ENCODE results near the gene EHMT1.

EHMT1 gene

DNA sequence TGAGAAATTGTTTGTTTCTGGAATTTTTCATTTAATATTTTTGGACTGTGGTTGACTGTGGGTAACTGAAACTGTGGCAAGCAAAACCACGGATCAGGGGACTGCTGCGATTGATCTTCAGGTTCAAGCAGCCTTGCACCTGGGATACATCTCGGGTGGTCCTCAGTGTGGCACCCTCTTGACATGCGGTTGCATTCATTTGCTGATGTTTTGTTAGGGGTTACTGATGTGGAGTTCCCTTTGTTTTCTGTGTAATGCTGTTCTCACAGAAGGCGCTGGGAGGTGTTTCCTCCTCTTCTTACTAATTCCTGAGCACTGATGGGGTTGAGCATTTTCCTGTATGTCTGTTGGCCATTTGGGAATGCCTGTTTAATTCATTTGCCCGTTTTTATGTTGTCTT lies 60.4 kb downstream of the EHMT1 start (continued):
- TF ChIP-seq, protein P1, sequence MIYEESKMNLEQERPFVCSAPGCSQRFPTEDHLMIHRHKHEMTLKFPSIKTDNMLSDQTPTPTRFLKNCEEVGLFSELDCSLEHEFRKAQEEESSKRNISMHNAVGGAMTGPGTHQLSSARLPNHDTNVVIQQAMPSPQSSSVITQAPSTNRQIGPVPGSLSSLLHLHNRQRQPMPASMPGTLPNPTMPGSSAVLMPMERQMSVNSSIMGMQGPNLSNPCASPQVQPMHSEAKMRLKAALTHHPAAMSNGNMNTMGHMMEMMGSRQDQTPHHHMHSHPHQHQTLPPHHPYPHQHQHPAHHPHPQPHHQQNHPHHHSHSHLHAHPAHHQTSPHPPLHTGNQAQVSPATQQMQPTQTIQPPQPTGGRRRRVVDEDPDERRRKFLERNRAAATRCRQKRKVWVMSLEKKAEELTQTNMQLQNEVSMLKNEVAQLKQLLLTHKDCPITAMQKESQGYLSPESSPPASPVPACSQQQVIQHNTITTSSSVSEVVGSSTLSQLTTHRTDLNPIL (CRISPR knock-in tag; IDR thresholded peaks at IDR 0.05; ENCODE audit: low read depth): no peak
- TF ChIP-seq SNAI2 (CRISPR knock-in tag; IDR thresholded peaks at IDR 0.05) (no peak), ESRRG (CRISPR knock-in tag; IDR thresholded peaks at IDR 0.05) (no peak), GLIS3 (CRISPR knock-in tag; IDR thresholded peaks at IDR 0.05) (no peak), OSR1 (CRISPR knock-in tag; IDR thresholded peaks at IDR 0.05) (no peak), CSDC2 (CRISPR knock-in tag; IDR thresholded peaks at IDR 0.05) (no peak)
- TF ChIP-seq, protein P2, sequence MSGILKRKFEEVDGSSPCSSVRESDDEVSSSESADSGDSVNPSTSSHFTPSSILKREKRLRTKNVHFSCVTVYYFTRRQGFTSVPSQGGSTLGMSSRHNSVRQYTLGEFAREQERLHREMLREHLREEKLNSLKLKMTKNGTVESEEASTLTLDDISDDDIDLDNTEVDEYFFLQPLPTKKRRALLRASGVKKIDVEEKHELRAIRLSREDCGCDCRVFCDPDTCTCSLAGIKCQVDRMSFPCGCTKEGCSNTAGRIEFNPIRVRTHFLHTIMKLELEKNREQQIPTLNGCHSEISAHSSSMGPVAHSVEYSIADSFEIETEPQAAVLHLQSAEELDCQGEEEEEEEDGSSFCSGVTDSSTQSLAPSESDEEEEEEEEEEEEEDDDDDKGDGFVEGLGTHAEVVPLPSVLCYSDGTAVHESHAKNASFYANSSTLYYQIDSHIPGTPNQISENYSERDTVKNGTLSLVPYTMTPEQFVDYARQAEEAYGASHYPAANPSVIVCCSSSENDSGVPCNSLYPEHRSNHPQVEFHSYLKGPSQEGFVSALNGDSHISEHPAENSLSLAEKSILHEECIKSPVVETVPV (CRISPR knock-in tag; IDR thresholded peaks at IDR 0.05): no peak

DNA sequence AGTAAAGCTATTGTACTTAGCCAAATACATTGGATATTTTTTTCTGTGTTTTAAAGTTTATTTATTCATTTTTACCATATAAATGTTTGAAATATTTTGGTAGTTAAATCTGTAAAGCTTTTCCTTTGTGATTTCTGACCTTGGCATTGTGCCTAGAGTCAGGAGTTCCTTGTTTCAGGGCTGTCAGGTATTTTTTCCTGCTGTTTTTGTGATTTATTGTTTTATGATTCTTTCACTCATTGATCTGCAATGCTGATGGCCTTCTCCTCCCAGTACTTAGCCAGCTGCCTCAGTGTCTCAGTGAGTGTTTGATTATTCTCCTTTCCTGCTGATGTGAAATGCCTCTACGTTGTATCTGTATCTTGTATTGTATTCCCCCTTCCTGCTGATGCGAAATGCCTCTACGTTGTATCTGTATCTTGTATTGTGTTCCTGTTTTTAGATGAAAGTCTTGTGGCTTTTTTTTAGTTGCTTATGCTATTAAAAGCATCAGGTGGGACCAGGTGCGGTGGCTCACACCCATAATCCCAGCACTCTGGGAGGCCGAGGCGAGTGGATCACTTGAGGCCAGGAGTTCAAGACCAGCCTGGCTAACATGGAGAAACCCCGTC lies 61.0 kb downstream of the EHMT1 start:
- ATAC-seq: no peak
- TF ChIP-seq TOX (CRISPR knock-in tag; IDR thresholded peaks at IDR 0.05; ENCODE audit: borderline replicate concordance) (no peak), ZFP3 (CRISPR knock-in tag; IDR thresholded peaks at IDR 0.05) (no peak), ZC3H10 (CRISPR knock-in tag; IDR thresholded peaks at IDR 0.05) (no peak), CSDC2 (CRISPR knock-in tag; IDR thresholded peaks at IDR 0.05) (no peak), SNAI2 (CRISPR knock-in tag; IDR thresholded peaks at IDR 0.05) (no peak), ESRRG (CRISPR knock-in tag; IDR thresholded peaks at IDR 0.05) (no peak), BACH2 (CRISPR knock-in tag; IDR thresholded peaks at IDR 0.05; ENCODE audit: borderline replicate concordance) (no peak), ISL1 (CRISPR knock-in tag; IDR thresholded peaks at IDR 0.05) (no peak), ZNF70 (CRISPR knock-in tag; IDR thresholded peaks at IDR 0.05) (no peak), ZFP30 (CRISPR knock-in tag; IDR thresholded peaks at IDR 0.05) (no peak), PPARA (CRISPR knock-in tag; IDR thresholded peaks at IDR 0.05; ENCODE audit: borderline replicate concordance) (no peak), ARNTL (CRISPR knock-in tag; IDR thresholded peaks at IDR 0.05; ENCODE audit: borderline replicate concordance, low read depth) (no peak), GLIS3 (CRISPR knock-in tag; IDR thresholded peaks at IDR 0.05) (no peak), TCF4 (CRISPR knock-in tag; IDR thresholded peaks at IDR 0.05; ENCODE audit: borderline replicate concordance) (no peak), ZNF565 (CRISPR knock-in tag; conservative IDR thresholded peaks at IDR 0.05; ENCODE audit: low read depth) (no peak)
- TF ChIP-seq, protein P1 (CRISPR knock-in tag; IDR thresholded peaks at IDR 0.05; ENCODE audit: low read depth): no peak
- TF ChIP-seq, protein P3, sequence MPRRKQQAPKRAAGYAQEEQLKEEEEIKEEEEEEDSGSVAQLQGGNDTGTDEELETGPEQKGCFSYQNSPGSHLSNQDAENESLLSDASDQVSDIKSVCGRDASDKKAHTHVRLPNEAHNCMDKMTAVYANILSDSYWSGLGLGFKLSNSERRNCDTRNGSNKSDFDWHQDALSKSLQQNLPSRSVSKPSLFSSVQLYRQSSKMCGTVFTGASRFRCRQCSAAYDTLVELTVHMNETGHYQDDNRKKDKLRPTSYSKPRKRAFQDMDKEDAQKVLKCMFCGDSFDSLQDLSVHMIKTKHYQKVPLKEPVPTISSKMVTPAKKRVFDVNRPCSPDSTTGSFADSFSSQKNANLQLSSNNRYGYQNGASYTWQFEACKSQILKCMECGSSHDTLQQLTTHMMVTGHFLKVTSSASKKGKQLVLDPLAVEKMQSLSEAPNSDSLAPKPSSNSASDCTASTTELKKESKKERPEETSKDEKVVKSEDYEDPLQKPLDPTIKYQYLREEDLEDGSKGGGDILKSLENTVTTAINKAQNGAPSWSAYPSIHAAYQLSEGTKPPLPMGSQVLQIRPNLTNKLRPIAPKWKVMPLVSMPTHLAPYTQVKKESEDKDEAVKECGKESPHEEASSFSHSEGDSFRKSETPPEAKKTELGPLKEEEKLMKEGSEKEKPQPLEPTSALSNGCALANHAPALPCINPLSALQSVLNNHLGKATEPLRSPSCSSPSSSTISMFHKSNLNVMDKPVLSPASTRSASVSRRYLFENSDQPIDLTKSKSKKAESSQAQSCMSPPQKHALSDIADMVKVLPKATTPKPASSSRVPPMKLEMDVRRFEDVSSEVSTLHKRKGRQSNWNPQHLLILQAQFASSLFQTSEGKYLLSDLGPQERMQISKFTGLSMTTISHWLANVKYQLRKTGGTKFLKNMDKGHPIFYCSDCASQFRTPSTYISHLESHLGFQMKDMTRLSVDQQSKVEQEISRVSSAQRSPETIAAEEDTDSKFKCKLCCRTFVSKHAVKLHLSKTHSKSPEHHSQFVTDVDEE (CRISPR knock-in tag; IDR thresholded peaks at IDR 0.05): no peak
- TF ChIP-seq, protein P2 (CRISPR knock-in tag; IDR thresholded peaks at IDR 0.05): no peak

DNA sequence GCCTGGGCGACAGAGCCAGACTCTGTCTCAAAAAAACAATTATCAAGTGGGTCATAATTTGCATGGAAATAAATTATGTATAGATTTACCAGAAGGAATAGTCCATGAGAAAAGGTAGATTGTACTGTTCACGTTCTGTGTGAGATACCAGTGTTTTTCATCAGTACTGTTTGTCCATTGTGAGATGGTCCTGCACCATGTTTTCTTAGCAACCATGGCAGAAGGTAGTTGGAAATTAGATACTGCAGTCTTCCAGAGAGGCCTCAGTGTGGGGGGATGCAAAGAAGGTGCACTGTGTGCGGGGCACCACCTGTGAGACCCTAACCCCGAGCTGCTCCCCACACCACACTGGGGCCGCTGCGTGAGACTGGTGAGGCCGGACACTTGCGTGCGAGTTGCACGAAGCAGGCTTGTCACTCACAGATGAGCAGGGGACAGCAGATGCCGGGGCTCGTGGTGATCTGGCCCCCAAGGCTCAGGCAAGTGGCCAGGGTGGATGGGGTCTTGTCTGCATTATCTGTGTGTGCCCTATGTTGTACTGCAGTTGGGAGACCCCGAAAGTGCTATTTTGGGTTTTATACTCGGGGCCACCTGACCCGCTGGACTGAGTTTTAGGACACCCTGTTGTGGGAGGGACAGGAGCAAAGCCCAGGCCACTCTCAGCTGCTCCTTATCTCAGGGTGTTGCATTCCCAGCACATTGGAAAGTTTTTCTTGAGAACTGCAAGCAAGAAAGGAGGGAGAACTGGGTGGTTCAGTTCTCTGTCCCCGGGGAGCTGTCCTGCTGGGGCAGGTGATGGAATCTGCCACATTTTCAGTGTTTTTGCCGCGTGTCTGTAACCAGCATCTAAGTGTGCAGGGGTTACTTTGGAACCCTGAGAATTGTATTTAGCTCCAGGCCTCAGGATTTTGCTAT lies 61.9 kb downstream of the EHMT1 start:
- no peak for TF ChIP-seq SNAI2 (CRISPR knock-in tag; IDR thresholded peaks at IDR 0.05)
- no peak for TF ChIP-seq GLIS3 (CRISPR knock-in tag; IDR thresholded peaks at IDR 0.05)
- TF ChIP-seq ZNF8 (CRISPR knock-in tag; IDR thresholded peaks at IDR 0.05): no peak
- TF ChIP-seq, protein P1 (CRISPR knock-in tag; IDR thresholded peaks at IDR 0.05; ENCODE audit: low read depth): no peak
- TF ChIP-seq, protein P2 (CRISPR knock-in tag; IDR thresholded peaks at IDR 0.05): no peak
- TF ChIP-seq ZNF70 (CRISPR knock-in tag; IDR thresholded peaks at IDR 0.05): no peak
- no peak for TF ChIP-seq OSR1 (CRISPR knock-in tag; IDR thresholded peaks at IDR 0.05)
- TF ChIP-seq ZC3H10 (CRISPR knock-in tag; IDR thresholded peaks at IDR 0.05): no peak
- no peak for TF ChIP-seq RARB (CRISPR knock-in tag; IDR thresholded peaks at IDR 0.05)
- TF ChIP-seq ZFP3 (CRISPR knock-in tag; IDR thresholded peaks at IDR 0.05): no peak
- no peak for TF ChIP-seq ESRRG (CRISPR knock-in tag; IDR thresholded peaks at IDR 0.05)
- no peak for TF ChIP-seq ZNF565 (CRISPR knock-in tag; conservative IDR thresholded peaks at IDR 0.05; ENCODE audit: low read depth)
- TF ChIP-seq ZFP30 (CRISPR knock-in tag; IDR thresholded peaks at IDR 0.05): no peak
- TF ChIP-seq ISL1 (CRISPR knock-in tag; IDR thresholded peaks at IDR 0.05): no peak
- no peak for ATAC-seq
